Neural cell (in vitro differentiated cells): ENCODE data around the gene AHCYL1.

Experiments used
- CTCF ChIP-seq: fragments of 450-650 bp; IDR thresholded peaks from 2 replicates; pipeline ENCODE4 v1.5.1; 2014; ENCODE audit warnings: antibody characterized with exemption, mild to moderate bottlenecking, moderate library complexity; ENCODE audit not compliant: poor library complexity, severe bottlenecking
- EP300 ChIP-seq: fragments of 450-650 bp; conservative IDR thresholded peaks from 2 replicates; pipeline ENCODE4 v1.6.1; 2014; ENCODE audit warnings: antibody characterized with exemption, mild to moderate bottlenecking, moderate library complexity; ENCODE audit not compliant: poor library complexity, severe bottlenecking
- EZH2 ChIP-seq: fragments of 200-600, 300-800 bp; shearing (Covaris generic), sonication (generic); IDR thresholded peaks from 2 replicates; pipeline ENCODE4 v1.6.1; 2014; ENCODE audit warnings: antibody characterized with exemption, low read length, borderline replicate concordance, mild to moderate bottlenecking; ENCODE audit not compliant: insufficient read depth, poor library complexity, severe bottlenecking
- MXI1 ChIP-seq: fragments of 450-650 bp; conservative IDR thresholded peaks from 2 replicates; pipeline ENCODE4 v1.6.1; 2014; ENCODE audit warnings: antibody characterized with exemption, mild to moderate bottlenecking; ENCODE audit not compliant: poor library complexity, severe bottlenecking
- POLR2AphosphoS5 ChIP-seq: IDR thresholded peaks from 2 replicates; pipeline ENCODE4 v1.6.1; 2012
- RAD21 ChIP-seq: fragments of 450-650 bp; conservative IDR thresholded peaks from 2 replicates; pipeline ENCODE4 v1.6.1; 2014; ENCODE audit warnings: antibody characterized with exemption, mild to moderate bottlenecking, moderate library complexity
- REST ChIP-seq: IDR thresholded peaks from 2 replicates; pipeline ENCODE4 v1.6.1; 2012; ENCODE audit warnings: borderline replicate concordance
- SMC3 ChIP-seq: fragments of 450-650 bp; conservative IDR thresholded peaks from 2 replicates; pipeline ENCODE4 v1.6.1; 2014; ENCODE audit warnings: antibody characterized with exemption, mild to moderate bottlenecking, moderate library complexity; ENCODE audit not compliant: poor library complexity
- TAF1 ChIP-seq: IDR thresholded peaks from 2 replicates; pipeline ENCODE4 v1.6.1; 2012; ENCODE audit warnings: low read depth

GRCh38 chr1:109959632-109959973 is 25.0 kb upstream of the AHCYL1 start:
- TF ChIP-seq CTCF (no peak), EZH2 (no peak), REST (no peak), TAF1 (no peak), EP300 (no peak), SMC3 (no peak), POLR2AphosphoS5 (no peak), RAD21 (no peak), MXI1 (no peak)
